Stomach (tissue), 4 donors: ENCODE results near the gene ADH6.
"Not testable (repeated sequence)": the region's sequence is repeated elsewhere in the genome, so short reads cannot be mapped to it uniquely, and the experiment has no call there.

ENCODE experiments used
- CTCF ChIP-seq, 7 experiments: fragments of 450-650 bp in 4 of 7; fragments of 200-600 bp in 3 of 7; sonication (generic) in 3 of 7; IDR thresholded peaks; one replicate each; pipeline ENCODE4 v1.5.1; 2016 to 2019; ENCODE audit warnings: antibody characterized with exemption in 7 of 7, control low read depth in 2 of 7, mild to moderate bottlenecking in 1 of 7
- EP300 ChIP-seq: sonication (generic); formaldehyde crosslinking; IDR thresholded peaks from one replicate; pipeline ENCODE4 v1.6.1; 2017; ENCODE audit warnings: antibody characterized with exemption
- POLR2A ChIP-seq, 4 donors: fragments of 450-650 bp; IDR thresholded peaks; one replicate each; pipeline ENCODE4 v1.6.1; 2016; ENCODE audit warnings: antibody characterized with exemption in 4 of 4, control low read depth in 2 of 4, mild to moderate bottlenecking in 1 of 4, moderate library complexity in 1 of 4
- POLR2AphosphoS5 ChIP-seq, 3 donors: sonication (generic); formaldehyde crosslinking; IDR thresholded peaks; one replicate each; pipeline ENCODE4 v1.6.1; 2016; ENCODE audit warnings: antibody characterized with exemption in 3 of 3

GRCh38 chr4:99227646-99228045, 8.6 kb upstream of the ADH6 start:
- TF ChIP-seq CTCF (IDR thresholded peaks at IDR 0.05); EP300; POLR2A (IDR thresholded peaks at IDR 0.05); POLR2AphosphoS5 (IDR thresholded peaks at IDR 0.05): not testable (repeated sequence)
